Lower leg skin (tissue), 4 donors: ENCODE data around the gene RIC8B. TPM values are rescaled to one million over a fixed set of nuclear protein-coding genes. Genes with fewer than 3 reads are reported as not detected.

Experiments
- DNase-seq, 2 donors: peaks; one replicate each; pipeline ENCODE4 v3.0.0-alpha.2; 2019; ENCODE audit warnings: low spot score in 2 of 2
- H3K4me3 ChIP-seq: fragments of 200-600 bp; sonication (generic); 2 replicates; pipeline ENCODE4 v1.5.1; 2017; ENCODE audit warnings: mild to moderate bottlenecking, low read depth; ENCODE audit not compliant: poor library complexity, severe bottlenecking
- CTCF ChIP-seq, 3 donors: fragments of 450-650 bp; IDR thresholded peaks; one replicate each; pipeline ENCODE4 v1.5.1; 2016; ENCODE audit warnings: antibody characterized with exemption in 3 of 3, mild to moderate bottlenecking in 3 of 3, moderate library complexity in 2 of 3
- POLR2A ChIP-seq, 2 donors: fragments of 450-650 bp; IDR thresholded peaks; one replicate each; pipeline ENCODE4 v1.6.1; 2016 to 2017; ENCODE audit warnings: antibody characterized with exemption in 2 of 2, mild to moderate bottlenecking in 1 of 2, moderate library complexity in 1 of 2
- WGBS, 2 donors: methylation state at CpG; one replicate each; pipeline ENCODE4 v1.1.5; 2018; 5-methylcytosine and 5-hydroxymethylcytosine counted together
- intact Hi-C: fragments of 100-400 bp; cut with DNase I; formaldehyde crosslinking; loops from one replicate; pipeline ENCODE4 v1.15.0; 2023; ENCODE audit warnings: low total_unique reads
- total RNA-seq, 4 donors: library from RNA; depleted of rRNA; stranded (reverse); fragments of >200 nt; gene quantifications; one replicate each; pipeline ENCODE4 v1.1.0, GENCODE V29; 2016

RIC8B gene
- total RNA-seq, 4 donors from 2014 or later, result 7.0 to 9.1 (median 8.3) TPM

GRCh38 chr12:106873983-106874382 is 99.5 kb downstream of the RIC8B start:
- 85% methylated on average over 5 of the region's 5 CpGs for WGBS, 2 donors

GRCh38 chr12:106878804-106879203 is 104.3 kb downstream of the RIC8B start:
- intact Hi-C loops, result no loop called here
- H3K4me3 ChIP-seq, result no peak overlapping the region
- no peak for TF ChIP-seq POLR2A (IDR thresholded peaks at IDR 0.05)
- DNase-seq, result no peak
- 87 to 90% methylated on average over 5 of the region's 5 CpGs for WGBS, 2 donors

More at GRCh38 chr12:106873983-106874382, 99.5 kb downstream of the RIC8B start:
- intact Hi-C loops, result no loop called here
- TF ChIP-seq POLR2A (IDR thresholded peaks at IDR 0.05) (no peak), CTCF (IDR thresholded peaks at IDR 0.05) (no peak)
- H3K4me3 ChIP-seq, result no peak overlapping the region
- no peak for DNase-seq

- TF ChIP-seq CTCF (IDR thresholded peaks at IDR 0.05), result no peak
- no peak for TF ChIP-seq POLR2A (IDR thresholded peaks at IDR 0.05)
- no peak overlapping the region for H3K4me3 ChIP-seq
- no peak for DNase-seq
- intact Hi-C loops, result no loop called here
- 75 to 76% methylated on average over 5 of the region's 5 CpGs for WGBS, 2 donors
These were observed 105.1 kb downstream of the RIC8B start for GRCh38 chr12:106879612-106880011.

- TF ChIP-seq CTCF (IDR thresholded peaks at IDR 0.05) (no peak), POLR2A (IDR thresholded peaks at IDR 0.05) (no peak)
- intact Hi-C loops, result no loop called here
- 89 to 96% methylated on average over 1 of the region's 1 CpG for WGBS, 2 donors
- H3K4me3 ChIP-seq, result no peak overlapping the region
- DNase-seq, result no peak
These were observed 108.9 kb downstream of the RIC8B start for GRCh38 chr12:106883426-106883825.

GRCh38 chr12:106885026-106885425 is 110.5 kb downstream of the RIC8B start:
- DNase-seq, result no peak
- intact Hi-C loops, result no loop called here
- whole genome bisulfite sequencing, 2 donors, result 94 to 95% methylated on average over 3 of the region's 3 CpGs
- TF ChIP-seq CTCF (IDR thresholded peaks at IDR 0.05), result no peak
- TF ChIP-seq POLR2A (IDR thresholded peaks at IDR 0.05), result no peak
- H3K4me3 ChIP-seq, result no peak overlapping the region

GRCh38 chr12:106885541-106886249 is 111.2 kb downstream of the RIC8B start:
- no peak for DNase-seq
- WGBS, 2 donors, result 88 to 90% methylated on average over 4 of the region's 4 CpGs
- intact Hi-C loops, result no loop called here
- H3K4me3 ChIP-seq, result no peak overlapping the region
- TF ChIP-seq CTCF (IDR thresholded peaks at IDR 0.05) (no peak), POLR2A (IDR thresholded peaks at IDR 0.05) (no peak)
